WTC11 (cell line): ENCODE data around the gene FTSJ3. TPM values are rescaled to one million over a fixed set of nuclear protein-coding genes. Genes with fewer than 3 reads are reported as not detected.

Experiments used
- ATAC-seq: fragments of 200-7000 bp; cut with Tn5 transposase; 2 replicates; pipeline ENCODE4 v1.10.0; 2021; ENCODE audit warnings: mild to moderate bottlenecking, moderate library complexity
- CTCF ChIA-PET: fragments of 300-600 bp; sonication (Branson Sonifier 250); formaldehyde crosslinking; loops from one replicate; lab custom pipeline; 2021; ENCODE audit warnings: antibody characterized with exemption; lab: Charles Lee
- POLR2A ChIA-PET: fragments of 350-600 bp; sonication (Branson Sonifier 250); formaldehyde crosslinking; loops from one replicate; lab custom pipeline; 2021; ENCODE audit warnings: antibody characterized with exemption; lab: Charles Lee
- DNase-seq: peaks from one replicate; pipeline ENCODE4 v3.0.0; 2021; ENCODE audit warnings: low spot score
- H3K27ac Mint-ChIP-seq: 2 replicates; pipeline ENCODE4 v1.8.0; 2021; ENCODE audit warnings: mixed read lengths
- H3K27me3 Mint-ChIP-seq: 2 replicates; pipeline ENCODE4 v1.8.0; 2021; ENCODE audit warnings: low read depth, mild to moderate bottlenecking, moderate library complexity, mixed read lengths
- H3K36me3 Mint-ChIP-seq: 2 replicates; pipeline ENCODE4 v1.8.0; 2021; ENCODE audit warnings: mixed read lengths
- H3K4me1 Mint-ChIP-seq: 2 replicates; pipeline ENCODE4 v1.8.0; 2022; ENCODE audit warnings: mixed read lengths
- H3K4me3 Mint-ChIP-seq: 2 replicates; pipeline ENCODE4 v1.8.0; 2021; ENCODE audit warnings: mild to moderate bottlenecking, moderate library complexity, mixed read lengths
- H3K9me3 Mint-ChIP-seq: 2 replicates; pipeline ENCODE4 v1.8.0; 2021; ENCODE audit warnings: mixed read lengths
- ATF3 ChIP-seq: sonication (generic); formaldehyde crosslinking; conservative IDR thresholded peaks from 2 replicates; pipeline ENCODE4 v1.8.1; 2022; ENCODE audit warnings: mild to moderate bottlenecking, missing genetic modification reagents
- ATF6 ChIP-seq: sonication (generic); formaldehyde crosslinking; IDR thresholded peaks from 2 replicates; pipeline ENCODE4 v1.8.1; 2023; ENCODE audit warnings: mild to moderate bottlenecking, missing genetic modification reagents
- CBFB ChIP-seq: sonication (generic); formaldehyde crosslinking; IDR thresholded peaks from 2 replicates; pipeline ENCODE4 v1.8.1; 2022; ENCODE audit warnings: mild to moderate bottlenecking, low read depth, missing genetic modification reagents
- GABPB1 ChIP-seq: sonication (generic); formaldehyde crosslinking; IDR thresholded peaks from 2 replicates; pipeline ENCODE4 v1.8.1; 2023; ENCODE audit warnings: mild to moderate bottlenecking, missing genetic modification reagents
- MYBL2 ChIP-seq: sonication (generic); formaldehyde crosslinking; IDR thresholded peaks from 2 replicates; pipeline ENCODE4 v1.8.1; 2023; ENCODE audit warnings: mild to moderate bottlenecking, moderate library complexity, missing genetic modification reagents
- NFYB ChIP-seq: sonication (generic); formaldehyde crosslinking; conservative IDR thresholded peaks from 2 replicates; pipeline ENCODE4 v1.8.0; 2022; ENCODE audit warnings: low read depth, missing genetic modification reagents
- NR3C1 ChIP-seq: sonication (generic); formaldehyde crosslinking; conservative IDR thresholded peaks from 2 replicates; pipeline ENCODE4 v1.8.1; 2023; ENCODE audit warnings: low read depth, mild to moderate bottlenecking, missing genetic modification reagents
- PRDM15 ChIP-seq: sonication (generic); formaldehyde crosslinking; IDR thresholded peaks from 2 replicates; pipeline ENCODE4 v1.8.0; 2022; ENCODE audit warnings: missing genetic modification reagents
- RELA ChIP-seq: sonication (generic); formaldehyde crosslinking; IDR thresholded peaks from 2 replicates; pipeline ENCODE4 v1.8.1; 2022; ENCODE audit warnings: missing genetic modification reagents, mild to moderate bottlenecking, borderline replicate concordance
- ZNF121 ChIP-seq: sonication (generic); formaldehyde crosslinking; IDR thresholded peaks from 2 replicates; pipeline ENCODE4 v1.8.0; 2023; ENCODE audit warnings: missing genetic modification reagents
- ZNF263 ChIP-seq: sonication (generic); formaldehyde crosslinking; IDR thresholded peaks from 2 replicates; pipeline ENCODE4 v1.8.1; 2022; ENCODE audit warnings: low read depth, mild to moderate bottlenecking, moderate library complexity, missing genetic modification reagents
- ZNF396 ChIP-seq: fragments of 250-450 bp; sonication (Bioruptor Pico); IDR thresholded peaks from 2 replicates; pipeline ENCODE4 v1.8.0; 2021; ENCODE audit warnings: mild to moderate bottlenecking, moderate library complexity, borderline replicate concordance
- ZNF423 ChIP-seq: fragments of 250-450 bp; sonication (Bioruptor Pico); IDR thresholded peaks from 2 replicates; pipeline ENCODE4 v2.1.2; 2022; ENCODE audit warnings: mild to moderate bottlenecking, moderate library complexity
- ZNF512 ChIP-seq: sonication (generic); formaldehyde crosslinking; IDR thresholded peaks from 2 replicates; pipeline ENCODE4 v1.8.1; 2022; ENCODE audit warnings: missing genetic modification reagents, borderline replicate concordance
- ZNF532 ChIP-seq: fragments of 250-450 bp; sonication (Bioruptor Pico); IDR thresholded peaks from 2 replicates; pipeline ENCODE4 v1.9.0; 2021; ENCODE audit warnings: mild to moderate bottlenecking, borderline replicate concordance
- total RNA-seq: library from RNA; stranded (reverse); gene quantifications from 3 replicates; pipeline ENCODE4 v1.2.3, GENCODE V29; 2021
- TF ChIP-seq, protein P1 (sequence below): sonication (generic); formaldehyde crosslinking; IDR thresholded peaks from 2 replicates; pipeline ENCODE4 v1.8.1; 2023; ENCODE audit warnings: mild to moderate bottlenecking, missing genetic modification reagents, borderline replicate concordance
- TF ChIP-seq, protein P2 (sequence below): sonication (generic); formaldehyde crosslinking; IDR thresholded peaks from 2 replicates; pipeline ENCODE4 v1.8.0; 2023; ENCODE audit warnings: missing genetic modification reagents

FTSJ3 gene
- total RNA-seq, 1 experiment from 2014 or later: 62.1 TPM

DNA sequence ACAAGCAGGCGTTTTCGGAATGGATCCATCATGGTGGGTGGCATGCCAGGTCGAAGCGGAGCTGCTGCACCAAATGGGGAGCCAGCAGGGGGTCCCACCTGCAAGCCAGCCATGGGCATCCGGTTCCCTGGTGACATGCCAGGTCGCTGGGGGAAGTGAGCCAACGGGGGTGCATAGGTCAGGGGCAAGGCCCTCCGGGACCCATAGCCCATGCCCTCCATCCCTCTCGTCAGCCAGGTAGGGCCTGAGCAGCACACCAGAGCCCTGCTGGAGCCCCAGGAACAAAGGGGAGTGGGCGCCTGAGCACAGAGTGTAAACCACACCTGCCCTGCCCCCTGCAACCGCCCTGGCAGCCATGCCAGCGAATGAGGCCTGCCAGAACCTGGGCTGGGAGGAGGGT is 10.0 kb upstream of the FTSJ3 start:
- ChIA-PET CTCF (interaction anchor here (1.5 kb wide), 1 partner anchor 412 kb away, joined by 3 read pairs; no protein-coding TSS in a partner anchor), POLR2A (no interaction called here)
- Mint-ChIP-seq H3K27ac (no peak overlapping the region), H3K36me3 (peaks cover 32% of the 10 kb centered on the region), H3K9me3 (no peaks in the 10 kb centered on the region), H3K27me3 (no peaks in the 10 kb centered on the region), H3K4me1 (peaks cover 38% of the 10 kb centered on the region), H3K4me3 (no peak overlapping the region)
- ATAC-seq: no peak
- no peak for DNase-seq
- TF ChIP-seq NR3C1 (no peak), ZNF423 (CRISPR knock-in tag) (no peak), NFYB (CRISPR knock-in tag) (no peak), MYBL2 (CRISPR knock-in tag) (no peak), RELA (no peak), ZNF532 (CRISPR knock-in tag) (no peak), PRDM15 (CRISPR knock-in tag) (no peak), CBFB (CRISPR knock-in tag) (no peak), ZNF396 (CRISPR knock-in tag) (no peak), ZNF121 (no peak), ZNF512 (no peak), ATF6 (CRISPR knock-in tag) (no peak), GABPB1 (CRISPR knock-in tag) (no peak), ZNF263 (CRISPR knock-in tag) (no peak), ATF3 (CRISPR knock-in tag) (no peak)
- TF ChIP-seq, protein P1, sequence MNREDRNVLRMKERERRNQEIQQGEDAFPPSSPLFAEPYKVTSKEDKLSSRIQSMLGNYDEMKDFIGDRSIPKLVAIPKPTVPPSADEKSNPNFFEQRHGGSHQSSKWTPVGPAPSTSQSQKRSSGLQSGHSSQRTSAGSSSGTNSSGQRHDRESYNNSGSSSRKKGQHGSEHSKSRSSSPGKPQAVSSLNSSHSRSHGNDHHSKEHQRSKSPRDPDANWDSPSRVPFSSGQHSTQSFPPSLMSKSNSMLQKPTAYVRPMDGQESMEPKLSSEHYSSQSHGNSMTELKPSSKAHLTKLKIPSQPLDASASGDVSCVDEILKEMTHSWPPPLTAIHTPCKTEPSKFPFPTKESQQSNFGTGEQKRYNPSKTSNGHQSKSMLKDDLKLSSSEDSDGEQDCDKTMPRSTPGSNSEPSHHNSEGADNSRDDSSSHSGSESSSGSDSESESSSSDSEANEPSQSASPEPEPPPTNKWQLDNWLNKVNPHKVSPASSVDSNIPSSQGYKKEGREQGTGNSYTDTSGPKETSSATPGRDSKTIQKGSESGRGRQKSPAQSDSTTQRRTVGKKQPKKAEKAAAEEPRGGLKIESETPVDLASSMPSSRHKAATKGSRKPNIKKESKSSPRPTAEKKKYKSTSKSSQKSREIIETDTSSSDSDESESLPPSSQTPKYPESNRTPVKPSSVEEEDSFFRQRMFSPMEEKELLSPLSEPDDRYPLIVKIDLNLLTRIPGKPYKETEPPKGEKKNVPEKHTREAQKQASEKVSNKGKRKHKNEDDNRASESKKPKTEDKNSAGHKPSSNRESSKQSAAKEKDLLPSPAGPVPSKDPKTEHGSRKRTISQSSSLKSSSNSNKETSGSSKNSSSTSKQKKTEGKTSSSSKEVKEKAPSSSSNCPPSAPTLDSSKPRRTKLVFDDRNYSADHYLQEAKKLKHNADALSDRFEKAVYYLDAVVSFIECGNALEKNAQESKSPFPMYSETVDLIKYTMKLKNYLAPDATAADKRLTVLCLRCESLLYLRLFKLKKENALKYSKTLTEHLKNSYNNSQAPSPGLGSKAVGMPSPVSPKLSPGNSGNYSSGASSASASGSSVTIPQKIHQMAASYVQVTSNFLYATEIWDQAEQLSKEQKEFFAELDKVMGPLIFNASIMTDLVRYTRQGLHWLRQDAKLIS: no peak
- TF ChIP-seq, protein P2, sequence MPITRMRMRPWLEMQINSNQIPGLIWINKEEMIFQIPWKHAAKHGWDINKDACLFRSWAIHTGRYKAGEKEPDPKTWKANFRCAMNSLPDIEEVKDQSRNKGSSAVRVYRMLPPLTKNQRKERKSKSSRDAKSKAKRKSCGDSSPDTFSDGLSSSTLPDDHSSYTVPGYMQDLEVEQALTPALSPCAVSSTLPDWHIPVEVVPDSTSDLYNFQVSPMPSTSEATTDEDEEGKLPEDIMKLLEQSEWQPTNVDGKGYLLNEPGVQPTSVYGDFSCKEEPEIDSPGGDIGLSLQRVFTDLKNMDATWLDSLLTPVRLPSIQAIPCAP (CRISPR knock-in tag): no peak
